Measurements from ENCODE around the gene LGALS7.

Gene LGALS7

GRCh38 chr19:38726284-38726673, 47.0 kb downstream of the LGALS7 start:
- CTCF ChIA-PET = interaction anchor here (1.3 to 1.8 kb wide), 2 partner anchors 44 to 161 kb away, joined by 3 to 5 read pairs; no protein-coding TSS in a partner anchor
- POLR2A ChIA-PET = no interaction called here
- no peak for DNase-seq (ENCODE audit: extremely low spot score)
- no peak for TF ChIP-seq CTCF (IDR thresholded peaks at IDR 0.05; ENCODE audit: control extremely low read depth, extremely low read depth, low read depth, missing control alignments)

GRCh38 chr19:38725469-38726283, 47.6 kb downstream of the LGALS7 start:
- ChIA-PET CTCF (interaction anchor here (0.9 to 1.8 kb wide), 2 partner anchors 9 to 44 kb away, joined by 3 to 5 read pairs; no protein-coding TSS in a partner anchor), POLR2A (no interaction called here)
- no peak for TF ChIP-seq CTCF (IDR thresholded peaks at IDR 0.05; ENCODE audit: control extremely low read depth, extremely low read depth, low read depth, missing control alignments)
- no peak for DNase-seq (ENCODE audit: extremely low spot score)

GRCh38 chr19:38723990-38724854, 49.1 kb downstream of the LGALS7 start:
- no peak for DNase-seq (ENCODE audit: extremely low spot score)
- no peak for TF ChIP-seq CTCF (IDR thresholded peaks at IDR 0.05; ENCODE audit: control extremely low read depth, extremely low read depth, low read depth, missing control alignments)
- ChIA-PET POLR2A (interaction anchor here (0.6 kb wide), 1 partner anchor 273 kb away, joined by 3 read pairs; no protein-coding TSS in a partner anchor), CTCF (interaction anchor here (1.0 to 1.6 kb wide), 4 partner anchors 9 to 238 kb away, joined by 3 to 5 read pairs (median 3); no protein-coding TSS in a partner anchor)

- POLR2A ChIA-PET = no interaction called here
- no peak for TF ChIP-seq CTCF (IDR thresholded peaks at IDR 0.05; ENCODE audit: control extremely low read depth, extremely low read depth, low read depth, missing control alignments)
- CTCF ChIA-PET = interaction anchor here (0.9 to 1.6 kb wide), 5 partner anchors 10 to 239 kb away, joined by 3 to 5 read pairs (median 3); partner anchors contain the start of genes MRPS12 and SARS2
- DNase-seq (ENCODE audit: extremely low spot score) = no peak
Measured at GRCh38 chr19:38723606-38723965, 49.7 kb downstream of the LGALS7 start.

GRCh38 chr19:38722947-38723605, 50.2 kb downstream of the LGALS7 start:
- no peak for TF ChIP-seq CTCF (IDR thresholded peaks at IDR 0.05; ENCODE audit: control extremely low read depth, extremely low read depth, low read depth, missing control alignments)
- ChIA-PET CTCF (interaction anchor here (0.9 to 1.6 kb wide), 5 partner anchors 10 to 240 kb away, joined by 3 to 5 read pairs (median 3); partner anchors contain the start of genes MRPS12 and SARS2), POLR2A (no interaction called here)

More at GRCh38 chr19:38722947-38723605, 50.2 kb downstream of the LGALS7 start:
- DNase-seq (ENCODE audit: extremely low spot score) = no peak
